OCI-LY7 (cell line): ENCODE measurements around the gene KLHL28. TPM values are rescaled to one million over a fixed set of nuclear protein-coding genes. Genes with fewer than 3 reads are reported as not detected.
A peak's percentile ranks its signal among the peaks of the same experiment; 100 is the strongest.
"Not testable (repeated sequence)": the region's sequence is repeated elsewhere in the genome, so short reads cannot be mapped to it uniquely, and the experiment has no call there.

ENCODE experiments used
- BruUV-seq: library from RNA; stranded (reverse); fragments of 400-500 nt; replicated peaks from 2 replicates; lab custom pipeline; 2021; lab: Mats Ljungman, UMichigan
- CTCF ChIA-PET: fragments of 300-600 bp; sonication (Branson Sonifier 250); formaldehyde crosslinking; loops from one replicate; lab custom pipeline; 2022; ENCODE audit warnings: antibody characterized with exemption; ENCODE audit not compliant: unreplicated experiment; lab: Charles Lee
- POLR2A ChIA-PET: fragments of 300-600 bp; sonication (Branson Sonifier 250); formaldehyde crosslinking; loops from one replicate; lab custom pipeline; 2022; ENCODE audit warnings: antibody characterized with exemption; lab: Charles Lee
- DNase-seq: peaks from one replicate; pipeline ENCODE4 v3.0.0-alpha.2; 2015; ENCODE audit warnings: low spot score
- H2AFZ ChIP-seq: fragments of 200-600 bp; sonication (generic), shearing (Covaris generic); 2 replicates; pipeline ENCODE4 v1.6.1; 2014; ENCODE audit warnings: mild to moderate bottlenecking, antibody characterized with exemption, low read length, moderate library complexity
- H3K27ac ChIP-seq: fragments of 200-600 bp; sonication (generic); 2 replicates; pipeline ENCODE4 v1.5.1; 2014; ENCODE audit warnings: mixed run types, low read depth, mild to moderate bottlenecking, moderate library complexity, low read length, inconsistent platforms; ENCODE audit not compliant: poor library complexity, severe bottlenecking
- H3K36me3 ChIP-seq: fragments of 200-600 bp; sonication (generic); 2 replicates; pipeline ENCODE4 v1.6.1; 2014; ENCODE audit warnings: mild to moderate bottlenecking, antibody characterized with exemption, low read length, moderate library complexity, mixed read lengths; ENCODE audit not compliant: insufficient read depth
- H3K4me1 ChIP-seq: fragments of 200-600 bp; sonication (generic); 2 replicates; pipeline ENCODE4 v1.5.1; 2014; ENCODE audit warnings: mild to moderate bottlenecking, low read length; ENCODE audit not compliant: insufficient read depth, poor library complexity, severe bottlenecking
- H3K4me2 ChIP-seq: fragments of 200-600 bp; sonication (generic); 2 replicates; pipeline ENCODE4 v1.6.1; 2014; ENCODE audit warnings: mild to moderate bottlenecking, low read length
- H3K4me3 ChIP-seq: fragments of 200-600 bp; sonication (generic); 2 replicates; pipeline ENCODE4 v1.5.1; 2014; ENCODE audit warnings: mild to moderate bottlenecking, low read depth, low read length; ENCODE audit not compliant: poor library complexity, severe bottlenecking
- H3K79me2 ChIP-seq: fragments of 200-600 bp; sonication (generic); 2 replicates; pipeline ENCODE4 v1.6.1; 2016; ENCODE audit warnings: low read depth, mild to moderate bottlenecking, low read length, moderate library complexity, mixed read lengths; ENCODE audit not compliant: insufficient read depth
- H3K9me2 ChIP-seq: fragments of 200-600 bp; sonication (generic); 2 replicates; pipeline ENCODE4 v1.6.1; 2016; ENCODE audit warnings: mild to moderate bottlenecking, low read length, mixed read lengths; ENCODE audit not compliant: insufficient read depth
- H3K9me3 ChIP-seq: fragments of 200-600 bp; sonication (generic); 2 replicates; pipeline ENCODE4 v1.6.1; 2014; ENCODE audit warnings: mild to moderate bottlenecking, mixed run types, low read length, mixed read lengths
- H4K20me1 ChIP-seq: fragments of 200-600 bp; sonication (generic); 2 replicates; pipeline ENCODE4 v1.6.1; 2014; ENCODE audit warnings: mild to moderate bottlenecking, antibody characterized with exemption, low read length, moderate library complexity, mixed read lengths; ENCODE audit not compliant: insufficient read depth
- CTCF ChIP-seq: fragments of 200-600 bp; sonication (generic); conservative IDR thresholded peaks from 2 replicates; pipeline ENCODE4 v1.5.1; 2014; ENCODE audit warnings: mild to moderate bottlenecking, antibody characterized with exemption, low read length, moderate library complexity, mixed read lengths
- EZH2phosphoT487 ChIP-seq: fragments of 200-600 bp; sonication (generic); IDR thresholded peaks from 2 replicates; pipeline ENCODE4 v1.6.1; 2018; ENCODE audit warnings: low read depth, borderline replicate concordance, mild to moderate bottlenecking, mixed run types, antibody characterized with exemption, low read length, moderate library complexity, mixed read lengths
- intact Hi-C: fragments of 100-400 bp; cut with micrococcal nuclease; formaldehyde crosslinking; loops from one replicate; pipeline ENCODE4 v1.10.0; 2022; ENCODE audit not compliant: unreplicated experiment
- total RNA-seq, 2 experiments: library from RNA; depleted of rRNA in 1 of 2; stranded (reverse); fragments of >200 nt in 1 of 2; shearing (Covaris generic) in 1 of 2; gene quantifications; 2 replicates each; pipeline ENCODE4 v1.2.3, GENCODE V29; 2014 to 2022

KLHL28 gene
- total RNA-seq, 2 experiments from 2014 or later, result 10.6 to 11.9 TPM

GRCh38 chr14:44895716-44896115, 66.0 kb downstream of the KLHL28 start:
- H3K27ac ChIP-seq, result no peak overlapping the region
- peak overlapping the region; percentile 100 for H2AFZ ChIP-seq
- H3K4me1 ChIP-seq, result peaks cover 21% of the 10 kb centered on the region
- no peaks in the 10 kb centered on the region for H3K36me3 ChIP-seq
- TF ChIP-seq EZH2phosphoT487 (no peak), CTCF (no peak)
- H3K4me3 ChIP-seq, result no peak overlapping the region
- no peaks in the 10 kb centered on the region for H4K20me1 ChIP-seq
- DNase-seq, result no peak
- peaks cover 13% of the 10 kb centered on the region; the same call in 1 of the 2 replicates for H3K9me3 ChIP-seq
- ChIA-PET POLR2A (interaction anchor here (0.8 to 1.7 kb wide), 4 partner anchors 10 to 193 kb away, joined by 4 to 17 read pairs (median 4); partner anchors contain the start of genes KLHL28 and TOGARAM1), CTCF (no interaction called here)
- intact Hi-C loops, result loop anchor here (2.0 kb wide), 1 partner anchor 239 kb away; the partner anchor contains the start of genes FANCM and FKBP3
- no peaks in the 10 kb centered on the region for H3K79me2 ChIP-seq
- BruUV-seq, result no TSS peak
- no peaks in the 10 kb centered on the region for H3K9me2 ChIP-seq
- H3K4me2 ChIP-seq, result no peak overlapping the region

- no peak overlapping the region for H2AFZ ChIP-seq
- intact Hi-C loops, result no loop called here
- no peak for DNase-seq
- no peaks in the 10 kb centered on the region for H3K36me3 ChIP-seq
- BruUV-seq, result no TSS peak
- H3K4me1 ChIP-seq, result peaks cover 18% of the 10 kb centered on the region
- no peaks in the 10 kb centered on the region for H3K79me2 ChIP-seq
- H3K9me2 ChIP-seq, result no peaks in the 10 kb centered on the region
- POLR2A ChIA-PET, result interaction anchor here (0.6 to 0.7 kb wide), 2 partner anchors 8 to 42 kb away, joined by 3 to 5 read pairs; no protein-coding TSS in a partner anchor
- no peak overlapping the region for H3K27ac ChIP-seq
- TF ChIP-seq CTCF (no peak), EZH2phosphoT487 (no peak)
- H3K4me2 ChIP-seq, result no peak overlapping the region
- CTCF ChIA-PET, result no interaction called here
- no peaks in the 10 kb centered on the region for H4K20me1 ChIP-seq
- no peak overlapping the region for H3K4me3 ChIP-seq
- peaks cover 13% of the 10 kb centered on the region; the same call in 1 of the 2 replicates for H3K9me3 ChIP-seq
These were observed 68.2 kb downstream of the KLHL28 start for GRCh38 chr14:44893535-44893934.

GRCh38 chr14:44891726-44892372, 69.9 kb downstream of the KLHL28 start:
- H2AFZ ChIP-seq, H3K36me3 ChIP-seq, H3K9me2 ChIP-seq, DNase-seq, H3K4me2 ChIP-seq, H3K79me2 ChIP-seq, intact Hi-C loops, BruUV-seq, H4K20me1 ChIP-seq, H3K4me3 ChIP-seq, H3K27ac ChIP-seq, CTCF ChIA-PET: not testable (repeated sequence)
- peaks cover 10% of the 10 kb centered on the region for H3K4me1 ChIP-seq
- POLR2A ChIA-PET, result interaction anchor here (0.9 kb wide), 1 partner anchor 76 kb away, joined by 3 read pairs; no protein-coding TSS in a partner anchor
- H3K9me3 ChIP-seq, result peaks cover 13% of the 10 kb centered on the region; the same call in 1 of the 2 replicates
